IgD-negative memory B cell (primary cell): ENCODE results near the gene SPEM2. TPM values are rescaled to one million over a fixed set of nuclear protein-coding genes. Genes with fewer than 3 reads are reported as not detected.

ENCODE experiments used
- H3K27ac Mint-ChIP-seq, 3 donors: one replicate each; pipeline ENCODE4 v1.8.0; 2020 to 2022; ENCODE audit warnings: mild to moderate bottlenecking in 3 of 3, mixed read lengths in 3 of 3, moderate library complexity in 1 of 3
- H3K27me3 Mint-ChIP-seq: one replicate; pipeline ENCODE4 v1.8.0; 2021; ENCODE audit warnings: mixed read lengths
- H3K36me3 Mint-ChIP-seq: one replicate; pipeline ENCODE4 v1.8.0; 2020; ENCODE audit warnings: mild to moderate bottlenecking, mixed read lengths
- H3K4me1 Mint-ChIP-seq, 3 donors: one replicate each; pipeline ENCODE4 v1.8.0; 2020 to 2022; ENCODE audit warnings: mixed read lengths in 3 of 3, mild to moderate bottlenecking in 1 of 3
- H3K4me3 Mint-ChIP-seq, 4 donors: one replicate each; pipeline ENCODE4 v1.8.0; 2020 to 2022; ENCODE audit warnings: mild to moderate bottlenecking in 4 of 4, mixed read lengths in 4 of 4, moderate library complexity in 3 of 4
- H3K9me3 Mint-ChIP-seq, 3 donors: one replicate each; pipeline ENCODE4 v1.8.0; 2020 to 2021; ENCODE audit warnings: mixed read lengths in 3 of 3, mild to moderate bottlenecking in 1 of 3
- polyA plus RNA-seq: library from polyadenylated mRNA; unstranded; fragments of 300-500 nt; fragmentation: Illumina TruSeq; gene quantifications from one replicate; pipeline ENCODE4 v1.2.3, GENCODE V29; 2021

SPEM2 gene
- not detected for polyA plus RNA-seq

DNA sequence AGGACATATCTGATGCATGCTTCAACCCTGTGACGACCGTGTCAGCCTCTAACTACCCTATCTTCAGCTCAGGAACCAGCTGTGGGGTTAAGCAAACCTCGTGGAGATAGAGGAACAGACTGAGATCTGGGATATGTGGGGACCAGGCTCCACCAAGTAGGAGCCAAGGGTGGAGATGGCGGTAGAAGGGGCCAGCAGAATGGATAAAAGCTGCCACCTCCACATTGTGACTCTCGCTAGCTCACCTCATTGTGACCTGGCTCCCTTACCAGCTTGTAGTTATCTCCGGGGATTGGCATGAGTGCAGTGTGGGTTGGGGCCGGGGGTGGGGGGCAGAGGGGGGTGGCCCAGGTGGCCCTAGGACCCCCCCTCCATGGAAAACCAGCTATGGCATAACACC, at the start of gene SPEM2:
Gene SPEM2, plus strand, starts transcription at position 301 of the 400 bp plus-strand sequence. Its CDS starts 73 bp downstream, at position 374.
- H3K4me3 Mint-ChIP-seq: no peak within 1 kb of the TSS
- H3K27me3 Mint-ChIP-seq: peaks cover 3% of the 10 kb centered on the region
- H3K36me3 Mint-ChIP-seq: no peaks in the 10 kb centered on the region
- no peaks in the 10 kb centered on the region for H3K9me3 Mint-ChIP-seq
- no peaks in the 10 kb centered on the region for H3K4me1 Mint-ChIP-seq
- H3K27ac Mint-ChIP-seq: peak within 1 kb of the TSS in 1 of 3 donors; percentile 62

DNA sequence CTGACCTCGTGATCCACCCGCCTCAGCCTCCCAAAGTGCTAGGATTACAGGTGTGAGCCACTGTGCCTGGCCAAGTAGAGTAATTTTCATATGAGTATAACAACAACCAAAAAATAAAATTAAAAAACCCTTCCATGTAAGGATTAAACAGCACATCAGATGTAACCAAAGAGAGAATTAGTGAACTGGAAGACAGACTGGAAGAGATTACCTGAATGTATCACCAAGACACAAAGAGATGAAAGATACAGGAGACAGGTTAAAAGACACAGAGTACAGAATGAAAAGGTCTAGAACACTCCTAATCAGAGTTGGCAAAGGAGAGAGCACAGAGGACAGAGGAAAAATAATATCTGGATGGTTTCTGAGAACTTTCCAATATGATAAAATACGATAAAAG, 46.3 kb upstream of the SPEM2 start:
- peak overlapping the region in 1 of 3 donors; percentile 66 for H3K27ac Mint-ChIP-seq
- peaks cover 0 to 5% (median 3%) of the 10 kb centered on the region in 3 donors for H3K9me3 Mint-ChIP-seq
- peaks cover 1% of the 10 kb centered on the region for H3K36me3 Mint-ChIP-seq
- peaks cover 33% of the 10 kb centered on the region for H3K27me3 Mint-ChIP-seq
- H3K4me3 Mint-ChIP-seq: peak overlapping the region in 1 of 4 donors; percentile 46
- peaks cover 0 to 2% (median 0%) of the 10 kb centered on the region in 3 donors for H3K4me1 Mint-ChIP-seq

DNA sequence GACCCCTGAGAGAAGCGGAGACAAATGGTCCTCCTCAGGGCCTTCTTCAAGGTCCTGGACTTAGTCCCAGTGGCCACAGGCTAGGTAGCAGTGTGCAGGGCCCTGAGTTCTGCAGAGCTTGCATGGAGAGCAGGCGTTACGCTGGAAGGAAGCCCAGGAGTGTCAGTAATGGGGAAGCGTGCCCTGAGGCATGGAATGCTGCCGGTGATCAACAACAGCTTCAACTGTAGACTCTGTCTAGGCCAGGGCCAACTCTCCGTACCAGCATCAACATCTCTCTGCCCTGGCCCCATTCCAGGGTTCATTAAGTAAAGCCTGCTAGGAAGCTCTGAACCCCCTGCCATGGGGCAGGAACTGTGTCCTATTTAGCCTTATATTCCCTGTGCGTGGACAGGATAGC, 45.1 kb upstream of the SPEM2 start:
- H3K27ac Mint-ChIP-seq: no peak overlapping the region
- peak overlapping the region in 2 of 4 donors; percentile 46 to 74 for H3K4me3 Mint-ChIP-seq
- peaks cover 1% of the 10 kb centered on the region for H3K36me3 Mint-ChIP-seq
- peaks cover 0 to 5% (median 3%) of the 10 kb centered on the region in 3 donors for H3K9me3 Mint-ChIP-seq
- H3K27me3 Mint-ChIP-seq: peaks cover 33% of the 10 kb centered on the region
- H3K4me1 Mint-ChIP-seq: peaks cover 5 to 7% (median 5%) of the 10 kb centered on the region in 3 donors

DNA sequence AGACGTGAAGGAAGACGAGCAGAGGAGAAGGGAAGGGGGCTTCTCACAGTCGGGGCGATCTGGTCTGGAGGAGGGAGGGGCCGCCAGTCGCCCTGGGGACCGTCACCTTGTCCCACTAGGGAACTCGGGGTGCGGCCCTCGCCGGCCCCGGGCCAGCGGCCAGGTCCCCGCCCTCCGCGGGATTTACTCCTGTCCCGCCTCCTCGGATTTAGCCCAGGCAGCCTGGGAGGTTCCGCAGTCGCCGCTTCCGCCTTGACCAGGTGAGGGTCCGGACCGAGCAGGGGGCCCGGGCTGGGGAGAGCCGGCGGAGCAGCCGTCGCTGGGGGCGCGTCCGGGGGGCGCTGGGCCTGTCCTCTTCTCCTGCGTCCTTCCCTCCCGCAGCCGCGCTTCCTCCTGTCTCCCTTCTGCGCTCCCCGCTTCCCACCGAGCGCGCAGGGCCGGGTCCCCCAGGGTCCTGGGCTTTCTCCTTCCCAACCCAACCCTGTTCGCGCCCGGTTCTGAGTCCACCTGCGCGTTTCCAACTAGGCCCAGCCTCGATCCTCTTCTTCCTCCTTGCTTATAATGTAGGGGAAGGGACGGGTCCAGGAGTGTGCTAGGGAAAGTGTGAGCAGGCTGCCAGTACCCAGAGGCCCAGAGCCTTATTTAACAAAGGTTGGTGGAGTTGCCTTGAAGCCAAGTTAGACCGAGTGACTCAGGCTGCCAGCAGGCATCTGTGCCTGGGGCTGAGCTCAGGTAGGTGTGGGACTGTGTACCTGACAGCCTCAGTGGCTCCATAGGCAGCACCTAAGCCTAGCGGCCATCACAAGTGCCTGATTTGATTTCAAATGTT, 44.3 kb upstream of the SPEM2 start, which contains the start of gene TNK1:
Gene TNK1, plus strand, starts transcription at position 235 of the 829 bp plus-strand sequence. CDS start 1,838 bp downstream, outside the sequence.
- Mint-ChIP-seq H3K27ac (peak within 1 kb of the TSS in 1 of 3 donors; percentile 23), H3K27me3 (peaks cover 33% of the 10 kb centered on the region), H3K36me3 (peaks cover 1% of the 10 kb centered on the region), H3K9me3 (peaks cover 0 to 5% (median 3%) of the 10 kb centered on the region in 3 donors), H3K4me3 (peak within 1 kb of the TSS in 2 of 4 donors; percentile 46 to 74), H3K4me1 (peaks cover 5 to 9% (median 8%) of the 10 kb centered on the region in 3 donors)

DNA sequence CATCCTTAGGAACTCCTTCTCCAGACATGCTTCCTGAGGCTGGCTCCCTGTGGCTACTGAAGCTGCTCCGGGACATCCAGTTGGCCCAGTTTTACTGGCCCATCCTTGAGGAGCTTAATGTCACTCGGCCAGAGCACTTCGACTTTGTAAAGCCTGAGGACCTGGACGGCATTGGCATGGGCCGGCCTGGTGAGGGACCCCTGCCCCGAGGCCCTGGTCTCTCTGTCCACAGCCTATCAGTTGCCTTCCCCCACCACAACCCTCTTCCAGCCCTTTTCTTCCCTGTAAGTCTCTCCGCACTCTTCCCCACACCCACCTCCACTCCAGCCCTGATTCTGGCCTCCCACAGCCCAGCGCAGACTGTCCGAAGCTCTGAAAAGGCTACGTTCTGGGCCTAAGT, 42.5 kb upstream of the SPEM2 start:
- peak overlapping the region in 3 of 4 donors; percentile 36 to 94 (median 86) for H3K4me3 Mint-ChIP-seq
- peak overlapping the region in 2 of 3 donors; percentile 8 to 16 for H3K27ac Mint-ChIP-seq
- H3K9me3 Mint-ChIP-seq: peaks cover 0 to 5% (median 3%) of the 10 kb centered on the region in 3 donors

DNA sequence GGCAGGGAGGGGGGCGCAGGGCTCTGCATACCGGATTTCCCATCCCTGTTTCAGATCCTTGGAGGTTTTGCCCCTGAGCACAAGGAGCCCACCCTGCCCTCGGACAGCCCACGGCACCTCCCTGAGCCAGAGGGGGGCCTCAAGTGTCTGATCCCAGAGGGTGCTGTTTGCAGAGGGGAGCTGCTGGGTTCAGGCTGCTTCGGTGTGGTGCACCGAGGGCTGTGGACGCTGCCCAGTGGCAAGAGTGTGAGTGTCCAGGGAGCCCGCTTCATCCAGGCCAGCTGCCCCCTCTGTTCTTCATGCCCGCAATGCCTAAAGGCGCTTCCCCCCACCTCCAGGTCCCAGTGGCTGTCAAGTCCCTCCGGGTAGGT, 42.1 kb upstream of the SPEM2 start:
- peak overlapping the region in 1 of 3 donors; percentile 16 for H3K27ac Mint-ChIP-seq
- peaks cover 5 to 9% (median 8%) of the 10 kb centered on the region in 3 donors for H3K4me1 Mint-ChIP-seq
- H3K9me3 Mint-ChIP-seq: peaks cover 0 to 5% (median 3%) of the 10 kb centered on the region in 3 donors
- peaks cover 32% of the 10 kb centered on the region for H3K27me3 Mint-ChIP-seq
- H3K4me3 Mint-ChIP-seq: peak overlapping the region in 3 of 4 donors; percentile 86 to 94 (median 90)
- H3K36me3 Mint-ChIP-seq: peaks cover 1% of the 10 kb centered on the region

More for the DNA sequence above, 42.5 kb upstream of the SPEM2 start:
- H3K4me1 Mint-ChIP-seq: peaks cover 5 to 9% (median 8%) of the 10 kb centered on the region in 3 donors
- H3K27me3 Mint-ChIP-seq: peaks cover 32% of the 10 kb centered on the region
- peaks cover 1% of the 10 kb centered on the region for H3K36me3 Mint-ChIP-seq

DNA sequence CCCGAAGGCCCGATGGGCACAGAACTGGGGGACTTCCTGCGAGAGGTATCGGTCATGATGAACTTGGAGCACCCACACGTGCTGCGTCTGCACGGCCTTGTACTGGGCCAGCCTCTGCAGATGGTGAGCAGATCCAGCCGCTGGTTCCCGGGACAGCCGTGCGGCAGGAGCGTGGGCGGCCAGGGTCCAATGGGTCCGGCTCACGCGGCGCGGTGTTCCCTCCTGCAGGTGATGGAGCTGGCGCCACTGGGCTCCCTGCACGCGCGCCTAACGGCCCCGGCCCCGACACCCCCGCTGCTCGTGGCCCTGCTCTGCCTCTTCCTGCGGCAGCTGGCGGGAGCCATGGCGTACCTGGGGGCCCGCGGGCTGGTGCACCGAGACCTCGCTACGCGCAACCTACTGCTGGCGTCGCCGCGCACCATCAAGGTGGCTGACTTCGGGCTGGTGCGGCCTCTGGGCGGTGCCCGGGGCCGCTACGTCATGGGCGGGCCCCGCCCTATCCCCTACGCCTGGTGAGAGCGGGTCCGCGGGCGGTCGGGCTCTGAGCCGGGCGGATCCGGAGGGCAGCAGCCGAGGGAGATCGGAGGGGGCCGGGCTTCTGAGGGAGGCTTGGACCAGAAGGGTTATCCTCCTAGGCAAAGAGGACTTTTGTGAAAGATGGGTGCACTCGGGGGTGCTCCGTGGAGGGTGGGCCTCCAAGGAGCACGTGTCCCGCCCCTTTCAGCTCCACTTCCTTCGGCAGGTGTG, 41.5 kb upstream of the SPEM2 start:
- H3K27ac Mint-ChIP-seq: peak overlapping the region; percentile 78 to 94 (median 91)
- H3K27me3 Mint-ChIP-seq: peaks cover 32% of the 10 kb centered on the region
- peak overlapping the region; percentile 86 to 94 (median 90) for H3K4me3 Mint-ChIP-seq
- peaks cover 1% of the 10 kb centered on the region for H3K36me3 Mint-ChIP-seq
- peaks cover 0 to 5% (median 3%) of the 10 kb centered on the region in 3 donors for H3K9me3 Mint-ChIP-seq
- H3K4me1 Mint-ChIP-seq: peaks cover 5 to 9% (median 8%) of the 10 kb centered on the region in 3 donors

DNA sequence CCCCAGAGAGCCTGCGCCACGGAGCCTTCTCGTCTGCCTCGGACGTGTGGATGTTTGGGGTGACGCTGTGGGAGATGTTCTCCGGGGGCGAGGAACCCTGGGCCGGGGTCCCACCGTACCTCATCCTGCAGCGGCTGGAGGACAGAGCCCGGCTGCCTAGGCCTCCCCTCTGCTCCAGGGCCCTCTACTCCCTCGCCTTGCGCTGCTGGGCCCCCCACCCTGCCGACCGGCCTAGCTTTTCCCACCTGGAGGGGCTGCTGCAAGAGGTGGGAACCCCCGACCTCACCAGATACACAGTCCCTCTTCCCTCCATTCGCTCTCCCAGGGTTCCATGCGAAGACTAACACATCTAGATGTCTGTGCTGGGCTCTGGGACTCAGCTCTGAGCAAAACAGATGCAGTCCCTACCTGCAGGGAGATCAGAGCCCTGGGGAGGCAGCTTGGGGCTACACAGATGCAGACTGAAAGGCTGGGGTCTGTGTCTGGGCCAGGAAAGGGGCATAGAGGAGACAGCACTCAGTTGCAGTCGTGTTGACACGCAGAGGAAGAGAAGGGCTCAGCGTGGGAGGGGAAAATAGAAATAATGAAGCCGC, 40.8 kb upstream of the SPEM2 start:
- Mint-ChIP-seq H3K36me3 (no peaks in the 10 kb centered on the region), H3K27me3 (peaks cover 26% of the 10 kb centered on the region), H3K9me3 (no peaks in the 10 kb centered on the region), H3K4me1 (peaks cover 5 to 9% (median 8%) of the 10 kb centered on the region in 3 donors), H3K4me3 (peak overlapping the region; percentile 86 to 94 (median 90)), H3K27ac (peak overlapping the region; percentile 78 to 94 (median 91))

DNA sequence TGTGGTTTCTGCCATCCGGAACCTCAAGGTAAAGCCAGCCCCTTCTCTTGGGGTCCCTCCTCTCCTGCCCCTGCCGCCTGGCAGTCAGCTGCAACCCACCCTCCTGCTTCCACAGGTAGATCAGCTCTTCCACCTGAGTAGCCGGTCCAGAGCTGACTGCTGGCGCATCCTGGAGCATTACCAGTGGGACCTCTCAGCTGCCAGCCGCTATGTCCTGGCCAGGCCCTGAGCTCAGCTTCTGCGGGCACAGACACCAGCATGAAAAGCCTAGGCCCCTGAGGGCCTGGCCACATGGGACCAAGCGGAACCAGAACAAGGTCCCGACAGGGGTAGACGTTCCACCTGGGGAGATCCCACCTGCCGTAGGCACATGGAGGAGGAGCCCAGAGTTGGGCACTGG, 36.6 kb upstream of the SPEM2 start:
- H3K36me3 Mint-ChIP-seq: no peaks in the 10 kb centered on the region
- no peak overlapping the region for H3K27ac Mint-ChIP-seq
- H3K4me3 Mint-ChIP-seq: peak overlapping the region in 1 of 4 donors; percentile 37
- H3K9me3 Mint-ChIP-seq: no peaks in the 10 kb centered on the region
- H3K4me1 Mint-ChIP-seq: peaks cover 8 to 11% (median 9%) of the 10 kb centered on the region in 3 donors
- no peaks in the 10 kb centered on the region for H3K27me3 Mint-ChIP-seq

DNA sequence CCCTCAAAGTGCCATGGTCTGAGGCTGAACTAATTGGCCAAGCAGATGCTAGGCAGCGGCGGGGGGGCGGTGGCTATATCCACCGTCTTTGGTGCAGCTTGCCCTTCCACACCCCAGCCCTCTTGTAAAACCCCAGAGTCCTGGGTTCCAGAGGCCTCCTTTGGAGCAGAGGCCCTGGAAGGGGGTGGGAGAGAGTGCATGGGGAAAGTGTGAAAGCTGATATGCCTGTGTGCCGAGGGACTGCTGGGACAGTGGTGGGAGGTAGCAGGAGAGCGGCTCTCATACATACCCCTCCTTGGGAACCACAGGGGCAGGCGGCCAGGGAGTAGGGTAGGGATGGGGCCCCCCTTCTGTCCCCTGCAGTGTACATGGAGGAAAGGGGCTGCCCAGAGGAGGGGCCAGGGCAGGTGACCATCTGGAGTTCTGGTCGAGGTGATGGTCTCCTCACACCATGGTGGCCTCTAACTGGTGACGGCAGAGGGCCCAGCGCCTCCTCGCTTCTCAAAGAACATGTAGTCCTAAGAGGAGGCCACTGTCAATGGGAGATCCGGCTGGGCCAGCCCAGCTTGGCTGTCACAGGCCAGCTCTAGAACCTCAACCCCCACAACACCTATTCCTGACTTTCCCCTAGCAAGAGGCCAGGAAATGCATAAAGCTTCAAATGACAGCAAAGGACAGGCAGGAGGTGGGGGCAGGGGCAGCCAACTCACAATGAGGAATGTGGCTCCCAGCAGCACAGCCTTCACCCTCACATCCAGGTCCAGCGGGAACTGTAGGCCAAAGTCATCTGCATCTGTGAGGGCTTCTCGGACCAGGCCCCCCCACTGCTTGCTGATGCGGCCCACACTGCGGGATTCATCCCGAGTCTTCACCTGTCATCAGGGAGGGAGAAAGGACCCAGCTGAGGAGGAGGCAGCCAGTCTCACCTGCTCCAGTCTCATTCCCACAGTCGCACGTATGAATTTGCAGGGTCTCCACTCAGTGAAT, 35.2 kb upstream of the SPEM2 start:
- no peaks in the 10 kb centered on the region for H3K27me3 Mint-ChIP-seq
- H3K36me3 Mint-ChIP-seq: no peaks in the 10 kb centered on the region
- peaks cover 9 to 10% (median 9%) of the 10 kb centered on the region in 3 donors for H3K4me1 Mint-ChIP-seq
- no peaks in the 10 kb centered on the region for H3K9me3 Mint-ChIP-seq
- peak overlapping the region in 1 of 4 donors; percentile 72 for H3K4me3 Mint-ChIP-seq
- H3K27ac Mint-ChIP-seq: peak overlapping the region in 1 of 3 donors; percentile 29

DNA sequence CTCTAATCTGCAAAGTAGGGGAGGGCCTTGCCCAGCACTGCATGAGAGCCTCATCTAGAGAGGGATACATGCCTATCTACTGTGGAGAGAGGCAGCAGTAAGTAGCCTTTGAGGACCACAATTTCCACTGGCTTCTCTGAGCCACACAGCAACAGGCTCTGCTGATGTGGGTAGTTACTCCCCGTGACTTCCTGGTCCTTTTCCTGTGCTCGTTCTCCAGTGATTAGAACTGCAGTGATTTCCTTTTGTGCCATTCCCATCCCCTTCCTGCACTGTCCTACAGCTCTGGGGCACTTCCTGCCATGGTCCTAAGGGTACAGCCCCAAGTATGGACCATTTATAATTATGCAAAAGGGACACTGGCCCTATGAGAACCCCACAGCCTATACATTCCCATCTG, 34.1 kb upstream of the SPEM2 start:
- Mint-ChIP-seq H3K36me3 (no peaks in the 10 kb centered on the region), H3K27me3 (no peaks in the 10 kb centered on the region), H3K4me3 (peak overlapping the region in 1 of 4 donors; percentile 72), H3K4me1 (peaks cover 5 to 12% (median 12%) of the 10 kb centered on the region in 3 donors), H3K9me3 (no peaks in the 10 kb centered on the region), H3K27ac (peak overlapping the region in 1 of 3 donors; percentile 29)

DNA sequence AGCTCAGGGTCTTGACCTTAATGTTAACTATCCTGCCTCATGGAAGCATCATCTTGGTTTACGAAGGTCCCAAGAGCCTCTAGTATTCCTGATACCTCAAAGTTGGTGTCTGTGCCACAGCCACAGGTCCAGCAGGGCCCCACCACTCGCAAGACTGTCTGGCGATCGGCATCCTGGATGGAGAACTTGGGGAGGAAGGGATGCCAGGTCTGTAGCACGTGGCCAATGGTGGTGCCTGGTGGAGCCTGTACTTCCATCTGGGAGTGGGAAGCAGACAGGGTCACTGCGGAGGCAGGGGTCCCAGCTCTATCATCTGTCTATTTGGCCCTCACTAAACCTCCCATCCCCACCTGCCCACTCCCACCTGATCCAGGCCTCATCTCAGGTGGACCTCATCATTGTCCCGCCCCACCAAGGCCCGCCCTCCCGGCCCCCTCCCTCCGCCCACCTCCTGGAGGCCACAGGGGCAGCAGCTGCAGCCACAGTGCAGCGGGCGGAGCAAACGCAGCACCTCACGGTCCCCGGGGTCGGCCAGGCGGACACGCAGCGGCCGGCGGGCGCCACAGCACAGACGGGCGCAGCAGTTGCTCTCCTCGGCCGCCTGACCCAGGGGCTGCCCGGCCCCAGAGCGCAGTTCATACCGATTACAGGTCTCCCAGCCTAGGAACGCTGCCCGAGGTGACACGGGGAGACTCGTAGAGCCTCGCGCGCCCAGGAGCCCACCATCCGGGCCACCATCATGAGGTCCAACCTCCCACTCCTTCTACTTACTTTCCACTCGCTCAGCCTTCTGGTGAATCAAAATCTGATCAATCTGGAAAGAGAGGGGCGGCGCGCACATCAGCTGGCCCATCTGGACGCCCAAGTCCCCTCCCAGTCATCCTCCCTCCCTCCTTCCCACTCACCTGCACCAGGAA, 32.5 kb upstream of the SPEM2 start:
- H3K27ac Mint-ChIP-seq: peak overlapping the region in 1 of 3 donors; percentile 65
- peaks cover 5 to 12% (median 12%) of the 10 kb centered on the region in 3 donors for H3K4me1 Mint-ChIP-seq
- no peaks in the 10 kb centered on the region for H3K36me3 Mint-ChIP-seq
- peak overlapping the region; percentile 92 to 98 (median 94) for H3K4me3 Mint-ChIP-seq
- no peaks in the 10 kb centered on the region for H3K27me3 Mint-ChIP-seq
- no peaks in the 10 kb centered on the region for H3K9me3 Mint-ChIP-seq
